ENCODE data around the gene ZNF264.
"Not testable (repeated sequence)": the region's sequence is repeated elsewhere in the genome, so short reads cannot be mapped to it uniquely, and the experiment has no call there.

Gene ZNF264

GRCh38 chr19:57231686-57232085 lies 40.4 kb downstream of the ZNF264 start:
- H3K4me1 Mint-ChIP-seq (ENCODE audit: low read depth), result no peaks in the 10 kb centered on the region
- no peaks in the 10 kb centered on the region for H3K27me3 Mint-ChIP-seq (ENCODE audit: low read depth)
- no peak overlapping the region for H3K27ac Mint-ChIP-seq
- peaks cover 24% of the 10 kb centered on the region for H3K9me3 Mint-ChIP-seq
- H3K36me3 Mint-ChIP-seq (ENCODE audit: low read depth), result no peaks in the 10 kb centered on the region
- no peak overlapping the region for H3K4me3 Mint-ChIP-seq

- Mint-ChIP-seq H3K4me3 (no peak overlapping the region), H3K4me1 (ENCODE audit: low read depth) (no peaks in the 10 kb centered on the region), H3K27ac (no peak overlapping the region), H3K27me3 (ENCODE audit: low read depth) (no peaks in the 10 kb centered on the region), H3K36me3 (ENCODE audit: low read depth) (no peaks in the 10 kb centered on the region), H3K9me3 (peaks cover 20% of the 10 kb centered on the region)
These were observed 41.9 kb downstream of the ZNF264 start for GRCh38 chr19:57233207-57233606.

- Mint-ChIP-seq H3K27me3 (ENCODE audit: low read depth) (no peaks in the 10 kb centered on the region), H3K9me3 (peaks cover 9% of the 10 kb centered on the region), H3K4me1 (ENCODE audit: low read depth) (peaks cover 18% of the 10 kb centered on the region), H3K4me3 (peak overlapping the region; percentile 91), H3K27ac (peak overlapping the region; percentile 97), H3K36me3 (ENCODE audit: low read depth) (peaks cover 14% of the 10 kb centered on the region)
These were observed 48.6 kb downstream of the ZNF264 start for GRCh38 chr19:57239982-57240310.

GRCh38 chr19:57240311-57241090 lies 49.2 kb downstream of the ZNF264 start, which contains the start of gene ZNF805:
TSS of gene ZNF805 (plus strand) at chr19:57240632. CDS start at chr19:57240892, 260 bp downstream.
- Mint-ChIP-seq H3K4me3 (peak within 1 kb of the TSS; percentile 91), H3K9me3 (peaks cover 9% of the 10 kb centered on the region), H3K27ac (peak within 1 kb of the TSS; percentile 97), H3K27me3 (ENCODE audit: low read depth) (no peaks in the 10 kb centered on the region), H3K36me3 (ENCODE audit: low read depth) (peaks cover 18% of the 10 kb centered on the region), H3K4me1 (ENCODE audit: low read depth) (peaks cover 18% of the 10 kb centered on the region)

GRCh38 chr19:57241176-57241575 lies 49.9 kb downstream of the ZNF264 start:
- Mint-ChIP-seq H3K36me3 (ENCODE audit: low read depth) (peaks cover 22% of the 10 kb centered on the region), H3K27me3 (ENCODE audit: low read depth) (no peaks in the 10 kb centered on the region), H3K9me3 (peaks cover 13% of the 10 kb centered on the region), H3K4me1 (ENCODE audit: low read depth) (peaks cover 18% of the 10 kb centered on the region), H3K4me3 (peak overlapping the region; percentile 91), H3K27ac (peak overlapping the region; percentile 97)

- Mint-ChIP-seq H3K4me3 (no peak overlapping the region), H3K4me1 (ENCODE audit: low read depth) (peaks cover 18% of the 10 kb centered on the region), H3K27ac (no peak overlapping the region), H3K9me3 (peaks cover 16% of the 10 kb centered on the region), H3K36me3 (ENCODE audit: low read depth) (peaks cover 37% of the 10 kb centered on the region), H3K27me3 (ENCODE audit: low read depth) (no peaks in the 10 kb centered on the region)
These were observed 51.5 kb downstream of the ZNF264 start for GRCh38 chr19:57242821-57243220.

- peaks cover 51% of the 10 kb centered on the region for H3K36me3 Mint-ChIP-seq (ENCODE audit: low read depth)
- H3K27ac Mint-ChIP-seq, result no peak overlapping the region
- H3K4me1 Mint-ChIP-seq (ENCODE audit: low read depth), result peaks cover 18% of the 10 kb centered on the region
- H3K9me3 Mint-ChIP-seq, result peaks cover 13% of the 10 kb centered on the region
- H3K27me3 Mint-ChIP-seq (ENCODE audit: low read depth), result no peaks in the 10 kb centered on the region
- H3K4me3 Mint-ChIP-seq, result no peak overlapping the region
These were observed 53.2 kb downstream of the ZNF264 start for GRCh38 chr19:57244513-57244912.

- peaks cover 53% of the 10 kb centered on the region for H3K36me3 Mint-ChIP-seq (ENCODE audit: low read depth)
- H3K9me3 Mint-ChIP-seq, result peaks cover 9% of the 10 kb centered on the region
- no peak overlapping the region for H3K27ac Mint-ChIP-seq
- no peak overlapping the region for H3K4me3 Mint-ChIP-seq
- H3K27me3 Mint-ChIP-seq (ENCODE audit: low read depth), result no peaks in the 10 kb centered on the region
- peaks cover 16% of the 10 kb centered on the region for H3K4me1 Mint-ChIP-seq (ENCODE audit: low read depth)
These were observed 53.8 kb downstream of the ZNF264 start for GRCh38 chr19:57245066-57245465.

GRCh38 chr19:57245959-57246358 lies 54.7 kb downstream of the ZNF264 start:
- no peak overlapping the region for H3K4me3 Mint-ChIP-seq
- H3K27ac Mint-ChIP-seq, result no peak overlapping the region
- H3K36me3 Mint-ChIP-seq (ENCODE audit: low read depth), result peaks cover 59% of the 10 kb centered on the region

GRCh38 chr19:57248646-57249045 lies 57.3 kb downstream of the ZNF264 start:
- Mint-ChIP-seq H3K27me3 (ENCODE audit: low read depth) (no peaks in the 10 kb centered on the region), H3K36me3 (ENCODE audit: low read depth) (peaks cover 81% of the 10 kb centered on the region), H3K4me3 (no peak overlapping the region), H3K4me1 (ENCODE audit: low read depth) (no peaks in the 10 kb centered on the region), H3K9me3 (peaks cover 34% of the 10 kb centered on the region), H3K27ac (no peak overlapping the region)

More at GRCh38 chr19:57245959-57246358, 54.7 kb downstream of the ZNF264 start:
- H3K27me3 Mint-ChIP-seq (ENCODE audit: low read depth), result no peaks in the 10 kb centered on the region
- peaks cover 13% of the 10 kb centered on the region for H3K9me3 Mint-ChIP-seq
- peaks cover 14% of the 10 kb centered on the region for H3K4me1 Mint-ChIP-seq (ENCODE audit: low read depth)

GRCh38 chr19:57249329-57249728 lies 58.0 kb downstream of the ZNF264 start:
- peaks cover 41% of the 10 kb centered on the region for H3K9me3 Mint-ChIP-seq
- H3K4me1 Mint-ChIP-seq (ENCODE audit: low read depth), result no peaks in the 10 kb centered on the region
- H3K36me3 Mint-ChIP-seq (ENCODE audit: low read depth), result peaks cover 87% of the 10 kb centered on the region
- H3K27ac Mint-ChIP-seq, result no peak overlapping the region
- H3K27me3 Mint-ChIP-seq (ENCODE audit: low read depth), result no peaks in the 10 kb centered on the region
- H3K4me3 Mint-ChIP-seq, result no peak overlapping the region

- not testable (repeated sequence) for H3K4me1 Mint-ChIP-seq (ENCODE audit: low read depth); H3K4me3 Mint-ChIP-seq; H3K27ac Mint-ChIP-seq; H3K27me3 Mint-ChIP-seq (ENCODE audit: low read depth)
- H3K36me3 Mint-ChIP-seq (ENCODE audit: low read depth), result peaks cover 73% of the 10 kb centered on the region
- H3K9me3 Mint-ChIP-seq, result peaks cover 63% of the 10 kb centered on the region
These were observed 62.5 kb downstream of the ZNF264 start for GRCh38 chr19:57253767-57254166.

- Mint-ChIP-seq H3K27me3 (ENCODE audit: low read depth) (no peaks in the 10 kb centered on the region), H3K4me3 (no peak overlapping the region), H3K27ac (no peak overlapping the region), H3K4me1 (ENCODE audit: low read depth) (no peaks in the 10 kb centered on the region), H3K9me3 (peaks cover 65% of the 10 kb centered on the region), H3K36me3 (ENCODE audit: low read depth) (peaks cover 40% of the 10 kb centered on the region)
These were observed 70.7 kb downstream of the ZNF264 start for GRCh38 chr19:57262044-57262443.

GRCh38 chr19:57263244-57263741 lies 72.0 kb downstream of the ZNF264 start:
- no peaks in the 10 kb centered on the region for H3K4me1 Mint-ChIP-seq (ENCODE audit: low read depth)
- H3K36me3 Mint-ChIP-seq (ENCODE audit: low read depth), result peaks cover 37% of the 10 kb centered on the region
- H3K9me3 Mint-ChIP-seq, result peaks cover 62% of the 10 kb centered on the region
- H3K27me3 Mint-ChIP-seq (ENCODE audit: low read depth), result no peaks in the 10 kb centered on the region
- H3K27ac Mint-ChIP-seq, result no peak overlapping the region
- H3K4me3 Mint-ChIP-seq, result no peak overlapping the region

GRCh38 chr19:57267291-57267690 lies 76.0 kb downstream of the ZNF264 start:
- H3K36me3 Mint-ChIP-seq (ENCODE audit: low read depth), result peaks cover 9% of the 10 kb centered on the region
- H3K4me3 Mint-ChIP-seq, result no peak overlapping the region
- no peaks in the 10 kb centered on the region for H3K4me1 Mint-ChIP-seq (ENCODE audit: low read depth)
- H3K27ac Mint-ChIP-seq, result no peak overlapping the region
- no peaks in the 10 kb centered on the region for H3K27me3 Mint-ChIP-seq (ENCODE audit: low read depth)
- peaks cover 48% of the 10 kb centered on the region for H3K9me3 Mint-ChIP-seq

Data from T-helper 1 cell treated with Interleukin-12 subunit alpha and Interleukin-12 subunit beta and Interleukin-4 antibody, amounts not matched to agents 30 μg/mL and 1 μg/mL, for 36 hours (primary cell).